Transverse colon (tissue), 4 donors: ENCODE data around the gene ADK. TPM values are rescaled to one million over a fixed set of nuclear protein-coding genes. Genes with fewer than 3 reads are reported as not detected.

Experiments used
- DNase-seq: peaks from one replicate; pipeline ENCODE4 v3.0.0-alpha.2; 2019
- H3K27ac ChIP-seq, 4 donors: fragments of 200-600 bp; sonication (generic); 2 replicates each; pipeline ENCODE4 v1.5.1; 2016 to 2018; ENCODE audit warnings: inconsistent platforms in 4 of 4
- H3K27me3 ChIP-seq: fragments of 200-600 bp; sonication (generic); 2 replicates; pipeline ENCODE4 v1.5.1; 2017; ENCODE audit warnings: inconsistent platforms
- H3K36me3 ChIP-seq, 4 donors: fragments of 200-600 bp; sonication (generic); 2 replicates each; pipeline ENCODE4 v1.5.1; 2017 to 2019; ENCODE audit warnings: inconsistent platforms in 4 of 4
- H3K4me1 ChIP-seq, 4 donors: fragments of 200-600 bp; sonication (generic); 2 replicates each; pipeline ENCODE4 v1.5.1; 2017 to 2020; ENCODE audit warnings: inconsistent platforms in 4 of 4
- H3K4me3 ChIP-seq, 4 donors: fragments of 200-600 bp; sonication (generic); 1 replicate in 1 of 4; 2 replicates in 3 of 4; pipeline versions ENCODE4 v1.5.1 to v1.6.1; 2017 to 2019; ENCODE audit warnings: inconsistent platforms in 4 of 4
- H3K9me3 ChIP-seq, 2 donors: fragments of 200-600 bp; sonication (generic); 2 replicates each; pipeline ENCODE4 v1.5.1; 2017 to 2019; ENCODE audit warnings: inconsistent platforms in 2 of 2
- CTCF ChIP-seq, 5 experiments: fragments of 200-600 bp in 3 of 5; fragments of 450-650 bp in 2 of 5; sonication (generic) in 3 of 5; IDR thresholded peaks; 1 replicate in 2 of 5; 2 replicates in 3 of 5; pipeline ENCODE4 v1.5.1; 2016 to 2017; ENCODE audit warnings: antibody characterized with exemption in 5 of 5, inconsistent platforms in 3 of 5, mild to moderate bottlenecking in 2 of 5, moderate library complexity in 1 of 5
- EP300 ChIP-seq: sonication (generic); formaldehyde crosslinking; IDR thresholded peaks from one replicate; pipeline ENCODE4 v1.6.1; 2017; ENCODE audit warnings: antibody characterized with exemption, low read depth
- POLR2A ChIP-seq: fragments of 450-650 bp; IDR thresholded peaks from one replicate; pipeline ENCODE4 v1.6.1; 2016; ENCODE audit warnings: antibody characterized with exemption, mild to moderate bottlenecking, moderate library complexity
- POLR2AphosphoS5 ChIP-seq, 3 donors: sonication (generic); formaldehyde crosslinking; IDR thresholded peaks; one replicate each; pipeline ENCODE4 v1.6.1; 2016; ENCODE audit warnings: antibody characterized with exemption in 3 of 3
- WGBS, 2 donors: methylation state at CpG; one replicate each; pipeline ENCODE4 v1.1.5; 2018; ENCODE audit warnings: low coverage in 1 of 2; 5-methylcytosine and 5-hydroxymethylcytosine counted together
- in situ Hi-C, 4 donors: fragments of 200-750 bp; cut with MboI; loops; one replicate each; pipeline versions ENCODE4 v1.15.0 to v1.15.1; 2017; ENCODE audit warnings: low sequenced_read_pairs in 3 of 4, low pct_ligation_motif_present in 1 of 4, low pct_unique_long_range_greater_than_20kb in 1 of 4
- intact Hi-C: fragments of 100-400 bp; cut with DNase I; formaldehyde crosslinking; loops from one replicate; pipeline ENCODE4 v1.15.1; 2023; ENCODE audit warnings: low total_unique reads
- total RNA-seq, 4 donors: library from RNA; depleted of rRNA; stranded (reverse); fragments of >200 nt; gene quantifications; one replicate each; pipeline ENCODE4 v1.1.0, GENCODE V29; 2016

The ADK gene
- total RNA-seq, 4 donors from 2014 or later: 6.8 to 25.2 (median 14.8) TPM

GRCh38 chr10:74120911-74121310 lies 30.1 kb upstream of the ADK start:
- 40 to 57% methylated on average over 1 of the region's 1 CpG for WGBS, 2 donors
- no peaks in the 10 kb centered on the region for H3K27me3 ChIP-seq
- H3K36me3 ChIP-seq: peaks cover 0 to 70% (median 21%) of the 10 kb centered on the region in 4 donors

GRCh38 chr10:74121368-74121767 lies 29.7 kb upstream of the ADK start:
- H3K27me3 ChIP-seq: no peaks in the 10 kb centered on the region
- in situ Hi-C loops (no loop called here), intact Hi-C loops (no loop called here)
- no peak for DNase-seq
- H3K4me3 ChIP-seq: no peak overlapping the region
- 83 to 86% methylated on average over 1 of the region's 1 CpG for WGBS, 2 donors
- H3K27ac ChIP-seq: no peak overlapping the region
- no peaks in the 10 kb centered on the region for H3K9me3 ChIP-seq
- H3K4me1 ChIP-seq: peaks cover 0 to 11% (median 1%) of the 10 kb centered on the region in 4 donors
- H3K36me3 ChIP-seq: peaks cover 0 to 71% (median 21%) of the 10 kb centered on the region in 4 donors
- TF ChIP-seq CTCF (IDR thresholded peaks at IDR 0.05): no peak
- no peak for TF ChIP-seq POLR2A
- no peak for TF ChIP-seq EP300
- no peak for TF ChIP-seq POLR2AphosphoS5 (IDR thresholded peaks at IDR 0.05)

More at GRCh38 chr10:74120911-74121310, 30.1 kb upstream of the ADK start:
- no peaks in the 10 kb centered on the region for H3K9me3 ChIP-seq
- no peak for TF ChIP-seq POLR2A
- no peak for TF ChIP-seq POLR2AphosphoS5 (IDR thresholded peaks at IDR 0.05)
- no peak for TF ChIP-seq CTCF (IDR thresholded peaks at IDR 0.05)
- TF ChIP-seq EP300: no peak
- in situ Hi-C loops: no loop called here
- DNase-seq: no peak
- intact Hi-C loops: no loop called here
- H3K27ac ChIP-seq: peak overlapping the region in 1 of 4 donors; percentile 8
- peaks cover 0 to 11% (median 1%) of the 10 kb centered on the region in 4 donors for H3K4me1 ChIP-seq
- no peak overlapping the region for H3K4me3 ChIP-seq

- no peaks in the 10 kb centered on the region for H3K9me3 ChIP-seq
- H3K4me3 ChIP-seq: no peak overlapping the region
- no peaks in the 10 kb centered on the region for H3K27me3 ChIP-seq
- H3K36me3 ChIP-seq: peaks cover 0 to 70% (median 19%) of the 10 kb centered on the region in 4 donors
- intact Hi-C loops (no loop called here), in situ Hi-C loops (no loop called here)
- H3K4me1 ChIP-seq: peaks cover 0 to 11% (median 1%) of the 10 kb centered on the region in 4 donors
- no peak for DNase-seq
- no peak for TF ChIP-seq EP300
- TF ChIP-seq POLR2A: no peak
- TF ChIP-seq CTCF (IDR thresholded peaks at IDR 0.05): no peak
- no peak for TF ChIP-seq POLR2AphosphoS5 (IDR thresholded peaks at IDR 0.05)
- no peak overlapping the region for H3K27ac ChIP-seq
- 51 to 77% methylated on average over 3 of the region's 3 CpGs for WGBS, 2 donors
Measured at GRCh38 chr10:74122060-74122459, 29.0 kb upstream of the ADK start.

- Histone ChIP-seq H3K4me3 (no peak overlapping the region), H3K36me3 (peaks cover 0 to 71% (median 22%) of the 10 kb centered on the region in 4 donors), H3K27ac (peak overlapping the region in 1 of 4 donors; percentile 6), H3K9me3 (no peaks in the 10 kb centered on the region), H3K4me1 (peaks cover 0 to 11% (median 1%) of the 10 kb centered on the region in 4 donors), H3K27me3 (no peaks in the 10 kb centered on the region)
- TF ChIP-seq CTCF (IDR thresholded peaks at IDR 0.05): no peak
- no peak for TF ChIP-seq POLR2A
- TF ChIP-seq EP300: no peak
- TF ChIP-seq POLR2AphosphoS5 (IDR thresholded peaks at IDR 0.05): no peak
- intact Hi-C loops: no loop called here
- in situ Hi-C loops: no loop called here
- WGBS, 2 donors: 0% methylated on average over 1 of the region's 1 CpG; no CpG with 5 or more reads in 1 of the 2 donors
- no peak for DNase-seq
Measured at GRCh38 chr10:74123081-74123480, 27.9 kb upstream of the ADK start.
